ENCODE results near the gene NCAM1. TPM values are rescaled to one million over a fixed set of nuclear protein-coding genes. Genes with fewer than 3 reads are reported as not detected.

Gene NCAM1
- total RNA-seq, 1 donor from 2014 or later, result 0.23 TPM

DNA sequence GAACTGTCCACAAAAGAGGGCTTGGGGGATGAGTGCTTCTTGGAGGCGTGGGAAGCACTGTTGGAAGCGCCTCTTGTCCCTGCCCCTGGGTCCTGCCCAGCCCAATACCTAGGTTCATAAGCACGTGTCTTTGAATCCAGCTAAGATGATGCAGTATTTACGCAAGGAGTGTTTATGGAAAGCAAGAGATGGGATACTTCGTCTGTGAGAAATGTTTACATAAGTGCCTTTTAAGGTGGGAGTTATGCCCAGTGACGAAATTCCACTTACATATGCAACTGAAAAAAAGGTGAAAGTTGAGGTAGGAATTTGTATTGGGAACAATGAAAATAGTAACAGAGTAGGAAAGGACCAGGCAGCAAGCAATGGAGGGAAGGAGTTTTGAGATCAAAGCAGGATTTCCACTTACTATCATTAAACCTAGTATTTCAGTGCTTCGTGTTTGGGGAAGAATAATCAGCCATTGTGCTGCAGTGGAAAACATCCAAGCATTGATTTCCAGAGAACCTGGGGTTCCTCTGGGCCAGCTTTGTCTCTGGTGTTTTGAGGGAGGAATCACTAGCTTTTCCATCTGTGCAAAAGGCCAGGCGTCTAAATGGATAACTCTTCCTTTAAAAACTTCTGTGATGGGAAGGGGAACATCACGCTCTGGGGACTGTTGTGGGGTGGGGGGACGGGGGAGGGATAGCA is 237.9 kb downstream of the NCAM1 start:
- intact Hi-C loops (cut with micrococcal nuclease), result no loop called here

DNA sequence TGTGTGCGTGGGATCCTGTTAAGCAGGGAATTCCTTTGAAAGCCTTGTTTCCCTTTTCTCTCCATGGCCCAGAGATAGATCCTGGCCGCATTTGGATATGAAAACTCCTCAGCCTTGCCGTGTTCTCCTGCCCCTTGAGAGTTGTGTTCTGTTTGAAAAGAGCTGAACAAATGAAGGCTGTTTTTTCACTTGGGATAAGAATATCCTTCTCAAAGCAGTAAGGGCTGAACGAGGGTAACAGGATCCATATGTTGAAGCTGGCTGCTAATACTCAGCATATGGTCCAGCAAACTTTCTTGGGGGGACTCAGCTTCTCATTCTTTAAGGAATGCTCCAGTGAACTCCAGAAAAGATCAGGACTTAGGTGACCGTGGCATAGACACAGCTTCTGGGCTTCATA is 238.6 kb downstream of the NCAM1 start:
- intact Hi-C loops (cut with micrococcal nuclease), result no loop called here

DNA sequence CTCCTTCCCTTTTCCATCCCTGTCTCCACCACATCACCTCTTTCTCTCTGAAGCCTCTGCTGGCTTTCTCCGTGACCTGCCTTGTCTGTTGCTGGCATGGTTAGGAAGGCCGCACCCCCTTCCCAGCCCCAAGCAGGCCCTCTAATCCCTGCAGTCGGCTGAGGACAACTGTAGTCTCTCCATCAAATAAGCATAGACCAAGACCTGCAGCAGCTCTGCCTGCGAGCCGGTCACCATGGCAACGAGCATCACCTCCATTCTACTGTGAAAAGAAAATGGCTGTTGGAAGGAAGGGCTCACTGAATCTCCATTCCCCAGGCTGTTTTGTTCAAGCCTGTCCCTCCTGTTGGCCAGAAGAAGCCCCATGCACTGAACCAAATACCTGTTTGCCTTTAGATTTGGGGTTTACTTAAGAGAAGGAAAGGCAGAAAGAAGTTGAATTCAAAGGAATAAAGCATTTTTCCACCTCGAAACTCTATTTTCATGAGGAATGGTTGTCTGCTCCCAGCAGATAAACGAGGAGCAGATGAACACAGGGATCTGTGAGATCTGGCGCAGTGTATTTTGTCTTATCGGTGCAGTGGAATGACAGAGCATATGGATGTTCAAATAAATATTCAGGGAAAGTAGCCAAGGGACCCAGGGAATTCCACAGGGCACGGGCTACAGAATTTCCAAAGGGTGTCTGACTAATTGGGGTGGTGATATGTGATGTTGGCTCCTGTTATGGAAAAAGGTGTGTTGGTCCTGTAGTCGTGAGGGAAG is 240.0 kb downstream of the NCAM1 start:
- intact Hi-C loops (cut with micrococcal nuclease), result no loop called here

DNA sequence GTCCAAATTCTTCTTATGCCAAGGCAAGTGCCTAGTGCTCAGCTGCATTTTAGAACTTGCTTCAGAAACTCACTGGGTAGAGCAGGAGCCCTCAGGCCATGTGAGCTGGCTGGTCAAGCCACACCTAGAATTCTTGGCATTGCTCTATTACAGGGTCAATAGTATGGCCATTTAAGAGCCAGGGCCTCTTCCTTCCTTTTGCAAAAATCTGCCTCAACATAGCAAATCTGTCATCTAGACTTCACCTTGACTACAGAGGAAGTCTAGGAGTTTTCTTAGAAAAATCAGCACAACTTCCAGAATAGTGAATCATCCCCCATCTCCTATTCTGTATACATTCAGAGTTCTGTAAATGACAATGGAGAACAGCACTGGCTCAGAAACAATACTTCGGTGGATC is 241.2 kb downstream of the NCAM1 start:
- intact Hi-C loops (cut with micrococcal nuclease), result no loop called here

DNA sequence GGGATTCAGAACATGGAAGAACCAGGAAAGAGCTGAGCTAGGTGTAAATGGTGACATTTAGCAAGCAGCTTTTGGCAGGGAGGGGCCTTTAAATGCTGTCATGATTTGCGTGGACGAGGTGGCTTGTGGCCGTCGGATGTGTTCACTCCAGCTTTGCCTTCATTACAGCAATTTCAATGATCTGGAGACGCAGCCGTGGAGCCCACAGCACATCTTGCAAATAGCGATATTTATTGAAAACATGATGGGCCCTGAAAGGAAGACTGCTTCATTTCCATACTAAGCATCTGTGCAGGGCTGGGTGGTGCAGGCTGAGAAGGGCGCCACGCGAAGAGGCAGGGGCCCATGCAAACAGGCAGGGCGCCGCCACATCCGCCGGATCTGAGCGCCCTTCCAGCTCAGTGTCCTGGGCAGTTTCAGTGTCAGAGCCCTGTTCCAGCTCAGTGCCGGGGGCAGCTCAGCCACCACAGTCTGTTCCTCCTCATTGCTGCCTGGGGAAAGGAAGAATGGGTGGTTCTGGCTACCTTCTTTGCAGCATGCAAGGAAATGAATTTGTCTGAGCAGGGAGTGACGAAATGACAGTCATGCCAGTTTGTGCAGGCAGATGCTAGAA is 242.0 kb downstream of the NCAM1 start:
- intact Hi-C loops (cut with micrococcal nuclease), result no loop called here

DNA sequence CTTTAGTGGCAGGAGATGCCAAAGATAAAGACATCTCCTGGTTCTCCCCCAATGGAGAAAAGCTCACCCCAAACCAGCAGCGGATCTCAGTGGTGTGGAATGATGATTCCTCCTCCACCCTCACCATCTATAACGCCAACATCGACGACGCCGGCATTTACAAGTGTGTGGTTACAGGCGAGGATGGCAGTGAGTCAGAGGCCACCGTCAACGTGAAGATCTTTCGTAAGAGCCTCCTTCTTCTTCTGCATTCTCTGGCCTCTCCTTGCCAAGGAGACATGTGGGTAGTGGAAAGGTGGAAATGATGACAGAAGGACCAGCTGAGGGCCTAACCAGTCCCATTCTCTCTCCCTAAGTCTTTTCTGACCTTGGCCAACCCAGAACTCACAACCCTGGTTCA is 243.1 kb downstream of the NCAM1 start:
- intact Hi-C loops (cut with micrococcal nuclease), result no loop called here

DNA sequence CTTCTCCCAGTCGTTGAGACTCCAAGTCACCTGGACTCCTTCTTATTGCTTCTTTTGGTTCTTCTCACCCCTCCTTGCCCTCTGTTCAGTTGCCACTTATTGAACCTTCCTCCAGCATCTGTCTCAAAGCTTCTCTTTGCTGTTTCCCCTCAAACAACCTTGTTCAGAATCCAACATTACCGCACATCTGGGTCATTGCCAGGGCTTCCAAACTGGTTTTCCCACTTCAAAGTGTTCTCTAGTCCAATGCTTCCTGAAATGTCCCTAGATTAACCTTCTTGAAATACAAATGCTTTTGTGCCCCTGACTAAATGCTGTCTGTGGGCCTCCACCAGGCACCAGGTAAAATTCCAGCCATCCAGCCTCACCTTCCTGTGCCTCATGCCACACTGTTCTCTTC is 252.3 kb downstream of the NCAM1 start:
- intact Hi-C loops (cut with micrococcal nuclease), result no loop called here

DNA sequence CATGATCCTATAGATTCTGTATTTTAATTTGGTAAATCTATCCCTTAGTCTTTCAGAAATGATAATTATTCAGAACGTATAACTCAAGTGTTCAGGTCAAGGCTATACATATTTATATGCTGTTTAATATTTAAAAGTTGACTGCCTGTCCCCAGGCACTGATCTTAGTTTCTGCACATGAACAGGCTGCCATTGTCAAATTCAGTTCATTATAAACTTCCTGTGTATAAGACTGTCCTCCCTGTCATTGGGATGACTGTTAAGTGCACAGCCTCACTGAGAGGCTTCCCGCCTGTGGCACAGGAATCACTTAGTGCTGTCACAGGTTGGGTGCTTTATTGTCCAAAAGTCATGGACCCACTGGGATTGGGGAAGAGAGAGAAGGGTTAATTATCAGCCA is 261.0 kb downstream of the NCAM1 start:
- intact Hi-C loops (cut with micrococcal nuclease), result no loop called here

DNA sequence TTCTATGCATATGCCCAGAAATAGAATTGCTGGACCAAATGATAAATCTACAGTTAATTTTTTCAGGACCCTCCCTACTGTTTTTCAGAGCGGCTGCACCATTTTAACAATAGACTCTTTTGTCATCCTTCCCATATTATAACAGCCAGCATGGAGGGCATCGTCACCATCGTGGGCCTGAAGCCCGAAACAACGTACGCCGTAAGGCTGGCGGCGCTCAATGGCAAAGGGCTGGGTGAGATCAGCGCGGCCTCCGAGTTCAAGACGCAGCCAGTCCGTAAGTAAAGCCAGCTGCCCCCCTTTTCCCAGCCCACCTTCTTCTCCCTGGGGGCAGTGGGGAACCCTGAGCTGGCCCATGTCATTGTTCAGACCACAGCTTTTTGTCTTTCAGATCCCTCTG is 273.7 kb downstream of the NCAM1 start:
- intact Hi-C loops (cut with micrococcal nuclease), result no loop called here

DNA sequence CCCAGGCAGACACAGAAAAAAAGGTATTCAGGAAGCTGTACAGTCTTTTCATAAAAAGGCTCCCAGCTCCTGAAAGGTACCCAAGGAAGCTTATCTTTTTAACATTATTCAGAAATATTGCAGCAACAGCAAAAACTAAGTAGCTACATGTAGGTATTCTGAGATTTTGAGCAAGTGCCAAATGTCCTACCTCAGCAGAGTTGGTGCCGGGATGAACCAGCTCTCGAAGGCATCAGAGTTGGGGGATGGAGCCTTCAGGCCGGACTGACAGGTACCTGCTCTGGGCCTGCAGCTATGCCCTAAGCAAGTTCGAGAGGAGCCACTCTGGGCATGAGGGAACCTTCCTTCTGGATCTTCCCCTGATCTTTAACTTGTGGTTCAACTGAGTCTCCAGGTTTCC is 276.0 kb downstream of the NCAM1 start:
- intact Hi-C loops (cut with micrococcal nuclease), result no loop called here

DNA sequence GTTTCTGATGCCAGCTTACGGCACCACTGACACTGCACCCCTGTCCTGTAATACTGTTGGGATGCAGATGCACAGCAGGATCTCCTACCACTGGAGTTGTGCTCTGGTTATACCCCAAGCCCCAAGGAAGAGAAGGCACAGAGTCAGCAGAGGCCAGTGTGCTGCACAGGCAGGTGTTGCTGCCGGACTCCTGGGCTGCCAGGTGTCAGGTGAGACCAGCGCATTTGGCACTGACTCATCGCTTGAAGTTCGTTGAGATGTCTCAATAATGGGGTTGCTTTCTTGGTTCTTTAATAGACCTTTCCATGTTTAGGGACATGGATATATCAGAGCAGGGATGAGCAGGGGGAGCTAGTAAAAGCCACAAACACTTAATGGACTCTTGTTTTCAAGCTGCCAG is 277.5 kb downstream of the NCAM1 start:
- intact Hi-C loops (cut with micrococcal nuclease), result no loop called here

DNA sequence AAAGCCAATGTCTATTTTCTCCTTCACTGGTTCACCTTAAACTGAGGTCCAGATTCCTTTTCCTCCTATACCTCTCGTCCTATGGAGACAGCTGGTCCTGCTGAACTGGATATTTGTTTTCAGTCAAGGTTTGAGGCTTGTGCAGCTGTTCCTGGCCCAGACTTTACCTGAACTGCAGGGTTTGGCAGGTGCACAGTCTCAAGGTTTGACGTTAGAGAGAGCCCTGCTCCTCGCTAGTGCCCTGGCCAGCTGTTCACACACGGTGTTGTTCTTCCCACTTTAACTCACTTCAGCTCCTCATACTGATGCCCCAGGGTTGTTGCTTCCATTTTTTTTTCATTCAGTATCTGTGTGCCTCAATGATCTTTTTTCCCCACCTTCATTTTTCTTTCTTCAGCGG is 279.2 kb downstream of the NCAM1 start:
- intact Hi-C loops (cut with micrococcal nuclease), result no loop called here

DNA sequence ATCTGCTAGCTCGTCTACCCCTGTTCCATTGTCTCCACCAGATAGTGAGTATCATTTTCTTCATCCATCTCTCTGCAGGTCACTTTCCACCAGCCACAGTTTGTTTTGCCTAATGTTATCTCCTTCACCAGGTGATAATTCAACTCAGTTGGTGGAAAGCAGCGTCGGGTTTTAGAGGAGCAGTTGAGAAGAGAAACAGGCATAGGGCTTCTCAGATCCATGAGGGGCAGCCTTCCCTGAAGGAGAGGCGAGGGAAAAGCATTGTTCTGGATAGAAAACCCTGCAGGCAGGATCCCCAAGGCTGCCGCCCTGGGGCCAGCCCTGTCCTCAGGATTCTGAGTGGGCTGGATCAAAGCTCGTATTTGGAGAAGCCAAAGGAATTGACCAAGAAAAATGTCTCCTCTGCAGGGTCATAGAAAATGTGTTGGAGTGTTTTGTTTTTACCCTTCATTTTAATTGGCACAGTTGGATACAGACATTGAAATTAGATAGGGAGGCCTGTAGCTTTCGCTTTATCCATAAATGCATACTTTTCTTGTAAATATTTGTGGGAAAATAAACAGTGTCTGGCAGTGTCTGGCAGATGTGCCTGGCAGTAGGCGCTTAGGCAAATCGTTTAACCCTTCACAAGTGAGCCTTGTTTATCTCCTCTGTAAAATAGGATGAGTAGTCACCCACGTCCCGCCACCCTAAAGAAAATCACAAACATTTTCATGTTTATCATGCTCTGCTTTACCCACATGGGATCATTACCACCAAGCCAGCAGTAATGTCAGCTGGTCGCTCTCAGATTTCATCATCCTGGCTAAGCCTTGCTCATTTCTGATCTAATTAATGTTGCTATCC is 279.8 kb downstream of the NCAM1 start:
- intact Hi-C loops (cut with micrococcal nuclease), result no loop called here

DNA sequence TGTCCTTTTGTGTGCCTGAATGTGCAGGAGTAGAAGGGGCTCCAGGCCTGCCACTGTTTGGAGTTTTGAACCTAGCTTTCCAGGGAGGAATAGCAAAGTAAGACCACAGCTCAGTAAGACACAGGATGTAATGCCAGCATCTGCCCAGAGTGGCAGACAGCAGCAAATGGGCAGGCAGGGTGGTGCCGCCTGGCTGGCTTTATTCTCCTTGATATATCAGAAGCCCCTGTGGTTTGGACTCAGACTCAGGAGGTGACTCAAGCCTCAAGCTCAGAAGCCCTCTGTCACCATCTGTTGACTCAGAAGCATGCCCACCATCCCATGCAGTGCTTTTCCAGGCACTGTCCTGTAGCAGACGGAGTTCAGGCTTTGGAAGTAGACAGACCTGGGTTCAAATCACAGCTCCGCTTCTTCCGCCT is 280.4 kb downstream of the NCAM1 start:
- intact Hi-C loops (cut with micrococcal nuclease), result no loop called here

DNA sequence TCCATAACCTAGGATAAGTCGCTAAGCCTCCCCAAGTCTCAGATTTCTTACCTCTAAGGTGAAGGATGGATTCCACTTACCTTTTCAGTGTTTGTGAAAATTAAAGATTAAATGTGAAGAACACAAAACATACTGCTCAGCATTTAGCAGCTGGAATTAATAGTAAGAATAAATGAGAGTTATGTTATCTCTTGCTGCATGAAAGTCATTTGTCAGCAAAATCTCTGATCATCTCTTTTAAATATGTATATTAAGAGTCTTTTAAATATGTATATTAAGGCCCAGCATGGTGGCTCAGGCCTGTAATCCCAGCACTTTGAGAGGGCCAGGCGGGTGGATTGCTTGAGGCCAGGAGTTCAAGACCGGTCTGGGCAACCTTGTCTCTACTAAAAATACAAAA is 280.8 kb downstream of the NCAM1 start:
- intact Hi-C loops (cut with micrococcal nuclease), result no loop called here

DNA sequence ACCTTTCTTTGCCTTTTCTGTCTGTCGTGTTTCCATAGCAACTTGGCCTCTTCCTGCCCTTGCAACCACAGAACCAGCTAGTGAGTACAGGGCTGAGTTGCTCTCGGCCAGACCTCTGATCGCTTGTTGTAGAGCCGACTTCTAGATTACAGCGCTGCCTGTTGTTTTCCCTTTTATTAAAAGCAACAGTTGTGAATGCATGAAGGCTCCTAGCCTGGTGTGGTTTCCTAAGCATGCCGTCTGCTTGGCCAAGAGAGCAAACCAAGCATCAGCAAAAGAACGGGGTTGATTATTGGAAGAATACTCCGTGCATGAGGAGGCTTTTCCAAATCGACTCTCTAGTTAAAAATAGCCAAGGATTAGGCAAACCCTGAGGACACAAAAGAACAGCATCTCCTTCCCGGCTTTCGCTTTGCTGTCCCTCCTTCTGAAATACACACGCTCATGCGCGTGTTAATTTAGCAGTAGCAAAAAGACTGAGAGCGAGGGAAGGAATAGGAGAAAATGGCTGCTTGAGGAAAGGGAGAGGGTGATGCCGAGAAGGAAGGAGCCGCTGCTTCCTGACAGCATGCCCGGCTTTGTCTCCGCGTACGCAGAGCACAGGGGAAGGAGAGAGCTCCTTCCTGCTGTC is 281.7 kb downstream of the NCAM1 start:
- intact Hi-C loops (cut with micrococcal nuclease), result no loop called here

DNA sequence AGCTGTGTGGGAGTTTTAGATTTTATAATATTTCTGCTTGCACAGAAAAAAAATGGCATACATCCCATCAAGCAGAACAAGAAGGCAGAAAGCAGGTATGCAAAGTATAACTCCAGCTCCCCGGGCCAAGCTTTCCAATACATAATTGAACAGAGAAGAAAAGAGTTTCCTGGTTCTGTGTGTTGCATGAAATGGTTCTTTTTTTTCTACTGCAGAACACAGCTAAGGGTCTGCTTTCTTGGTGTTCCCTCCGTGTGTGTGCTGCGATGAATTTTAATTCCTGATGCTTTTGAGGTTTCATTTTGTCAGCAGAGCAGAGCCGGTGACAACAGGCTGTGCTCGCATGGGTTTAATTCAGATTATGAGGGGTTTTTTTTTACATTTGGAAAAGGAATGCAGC is 282.5 kb downstream of the NCAM1 start:
- intact Hi-C loops (cut with micrococcal nuclease), result no loop called here

DNA sequence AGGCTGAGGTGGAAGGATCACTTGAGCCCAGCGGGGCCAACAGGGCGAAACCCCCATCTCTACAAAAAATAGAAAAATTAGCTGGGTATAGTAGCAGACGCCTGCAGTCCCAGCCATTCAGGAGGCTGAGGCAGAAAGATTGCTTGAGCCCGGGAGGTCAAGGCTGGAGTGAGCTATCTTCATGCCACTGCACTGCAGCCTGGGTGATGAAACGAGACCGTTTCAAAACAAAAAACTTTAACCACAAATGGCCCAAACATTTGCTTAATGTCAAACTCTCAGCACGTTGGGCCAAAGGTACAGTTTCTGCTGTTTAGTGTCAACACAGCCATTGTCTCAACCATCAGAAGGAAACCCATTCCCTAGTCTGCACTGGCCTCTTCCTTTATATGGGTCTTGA is 284.0 kb downstream of the NCAM1 start:
- intact Hi-C loops (cut with micrococcal nuclease), result no loop called here

DNA sequence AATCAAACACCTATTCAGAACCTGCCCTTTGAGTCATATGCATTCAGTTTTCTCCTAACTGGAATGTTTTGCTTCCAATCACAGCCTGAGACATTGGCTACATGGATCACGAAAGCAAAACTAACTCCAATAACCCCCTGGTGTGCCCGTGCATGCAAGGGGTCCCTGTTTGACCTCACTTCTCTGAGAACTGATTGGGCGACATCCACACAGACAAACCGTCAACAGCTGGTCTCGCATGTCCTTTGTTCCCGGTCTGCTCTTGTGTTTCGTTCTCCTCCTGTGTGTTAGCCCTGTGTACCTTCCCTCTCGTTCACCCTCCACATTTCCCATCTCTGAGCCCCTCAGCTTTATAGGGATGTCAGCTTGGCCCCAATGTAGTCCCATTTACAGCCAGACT is 286.0 kb downstream of the NCAM1 start:
- intact Hi-C loops (cut with micrococcal nuclease), result no loop called here

DNA sequence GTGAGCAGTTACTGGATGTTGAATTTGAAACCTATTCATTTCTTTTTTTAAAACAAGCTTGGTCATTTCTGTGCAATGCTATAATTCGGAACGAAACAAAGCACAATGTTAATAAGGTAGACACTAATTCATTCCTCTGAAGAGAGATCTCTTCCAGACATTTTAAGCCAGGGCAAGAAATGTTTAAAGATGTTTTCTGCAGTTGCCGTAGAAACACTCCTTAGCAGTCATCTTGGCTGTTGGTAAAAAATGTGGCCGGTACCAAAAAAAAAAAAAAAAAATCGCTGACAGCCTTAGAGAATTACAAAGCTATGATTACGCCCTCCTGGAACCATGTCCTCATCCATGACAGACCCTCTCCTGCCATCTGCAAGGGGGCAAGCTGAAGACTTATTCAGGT is 286.7 kb downstream of the NCAM1 start:
- intact Hi-C loops (cut with micrococcal nuclease), result no loop called here

Measured in T-helper 2 cell treated with Interferon-gamma antibody and Interleukin-4, amounts not matched to agents 100 ng/mL and 5 ng/mL, for 36 hours (primary cell).